HCT116 (cell line): ENCODE results near the gene UBA6.

Experiments
- ATF3 ChIP-seq: IDR thresholded peaks from 2 replicates; pipeline ENCODE4 v1.6.1; 2012
- CBX3 ChIP-seq: IDR thresholded peaks from 2 replicates; pipeline ENCODE4 v1.6.1; 2012; ENCODE audit warnings: low read depth
- CEBPB ChIP-seq: IDR thresholded peaks from 2 replicates; pipeline ENCODE4 v1.6.1; 2012; ENCODE audit warnings: low read depth
- CTCF ChIP-seq, 3 experiments: fragments of 200-600 bp in 1 of 3; sonication (generic) in 1 of 3; IDR thresholded peaks in 2 of 3; conservative IDR thresholded peaks in 1 of 3; 2 replicates each; pipeline ENCODE4 v1.5.1; 2012 to 2017; ENCODE audit warnings: low read depth in 2 of 3, low read length in 2 of 3, antibody characterized with exemption in 1 of 3, borderline replicate concordance in 1 of 3, control low read depth in 1 of 3, mild to moderate bottlenecking in 1 of 3, mixed read lengths in 1 of 3, mixed run types in 1 of 3, moderate library complexity in 1 of 3; ENCODE audit not compliant: insufficient read depth in 1 of 3
- ELF1 ChIP-seq: IDR thresholded peaks from 2 replicates; pipeline ENCODE4 v1.6.1; 2012; ENCODE audit warnings: low read depth, borderline replicate concordance
- EZH2 ChIP-seq: fragments of 200-600 bp; sonication (generic); IDR thresholded peaks from 2 replicates; pipeline ENCODE4 v1.6.1; 2017; ENCODE audit warnings: antibody characterized with exemption, mixed run types
- EZH2phosphoT487 ChIP-seq: fragments of 200-600 bp; IDR thresholded peaks from 2 replicates; pipeline ENCODE4 v1.6.1; 2018; ENCODE audit warnings: antibody characterized with exemption, borderline replicate concordance
- JUND ChIP-seq: IDR thresholded peaks from 2 replicates; pipeline ENCODE4 v1.6.1; 2012
- POLR2A ChIP-seq: IDR thresholded peaks from 2 replicates; pipeline ENCODE4 v1.7.0; 2011; ENCODE audit warnings: borderline replicate concordance; ENCODE audit not compliant: insufficient read depth, insufficient read length; ENCODE audit errors: extremely low read depth
- POLR2AphosphoS5 ChIP-seq: IDR thresholded peaks from 2 replicates; pipeline ENCODE4 v1.6.1; 2011; ENCODE audit warnings: mild to moderate bottlenecking, low read depth, low read length, moderate library complexity
- SRF ChIP-seq: IDR thresholded peaks from 2 replicates; pipeline ENCODE4 v1.6.1; 2012; ENCODE audit warnings: low read depth
- ZFX ChIP-seq: fragments of 450-650 bp; IDR thresholded peaks from 2 replicates; pipeline ENCODE4 v1.6.1; 2017
- ZNF274 ChIP-seq: fragments of 200-500 bp; sonication (Bioruptor generic); IDR thresholded peaks from 2 replicates; pipeline ENCODE4 v1.6.1; 2014; ENCODE audit warnings: mild to moderate bottlenecking, low read depth, low read length, inconsistent platforms

- no peak for TF ChIP-seq POLR2AphosphoS5
- TF ChIP-seq ZFX, result no peak
- TF ChIP-seq CTCF (IDR thresholded peaks at IDR 0.05 in 2 of 3, conservative IDR thresholded peaks at IDR 0.05 in 1 of 3; ENCODE audit: borderline replicate concordance in 1 of 3, insufficient read depth in 1 of 3, low read depth in 2 of 3, low read length in 2 of 3), result peak in 2 of 3 experiments; percentile 33 to 46; a peak in 4 of 6 replicates
- TF ChIP-seq JUND, result no peak
- TF ChIP-seq EZH2phosphoT487, result no peak
- TF ChIP-seq CEBPB, result no peak
- TF ChIP-seq SRF, result no peak
- no peak for TF ChIP-seq EZH2
- no peak for TF ChIP-seq ELF1
- TF ChIP-seq POLR2A, result no peak
- no peak for TF ChIP-seq ZNF274
- TF ChIP-seq ATF3, result no peak
- no peak for TF ChIP-seq CBX3
These were observed 23.0 kb upstream of the UBA6 start for GRCh38 chr4:67723949-67724348.
